PC-3 (cell line): ENCODE data around the gene PARD6B.

ENCODE experiments used
- EZH2 ChIP-seq: fragments of 300-600 bp; sonication (generic); IDR thresholded peaks from one replicate; pipeline ENCODE4 v1.6.1; 2017; ENCODE audit warnings: antibody characterized with exemption, mild to moderate bottlenecking, low read length; ENCODE audit not compliant: unreplicated experiment
- TF ChIP-seq, protein P1 (sequence below): fragments of 300-600 bp; sonication (generic); conservative IDR thresholded peaks from 2 replicates; pipeline ENCODE4 v1.5.1; 2017; ENCODE audit warnings: antibody characterized with exemption, low read depth, mild to moderate bottlenecking, low read length

DNA sequence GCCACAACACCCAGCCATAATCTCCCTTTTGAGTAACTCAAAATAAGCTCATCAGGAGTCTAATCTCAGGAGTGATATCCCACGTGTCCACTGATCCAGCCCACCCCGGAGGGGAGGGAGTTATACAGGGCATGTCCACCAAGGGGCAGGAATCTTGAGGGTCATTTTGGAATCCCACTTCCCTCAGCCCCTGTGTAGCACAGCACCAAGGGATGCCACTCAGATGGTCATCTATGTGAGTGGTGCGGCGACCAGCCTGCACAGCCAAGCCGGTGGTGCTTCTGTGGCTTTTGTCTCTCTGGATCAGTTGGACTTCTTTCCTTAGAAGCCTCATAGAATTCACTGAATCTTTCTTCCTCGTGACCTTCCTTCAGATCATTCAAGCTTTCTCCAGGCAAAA lies 52.5 kb downstream of the PARD6B start:
- TF ChIP-seq, protein P1, sequence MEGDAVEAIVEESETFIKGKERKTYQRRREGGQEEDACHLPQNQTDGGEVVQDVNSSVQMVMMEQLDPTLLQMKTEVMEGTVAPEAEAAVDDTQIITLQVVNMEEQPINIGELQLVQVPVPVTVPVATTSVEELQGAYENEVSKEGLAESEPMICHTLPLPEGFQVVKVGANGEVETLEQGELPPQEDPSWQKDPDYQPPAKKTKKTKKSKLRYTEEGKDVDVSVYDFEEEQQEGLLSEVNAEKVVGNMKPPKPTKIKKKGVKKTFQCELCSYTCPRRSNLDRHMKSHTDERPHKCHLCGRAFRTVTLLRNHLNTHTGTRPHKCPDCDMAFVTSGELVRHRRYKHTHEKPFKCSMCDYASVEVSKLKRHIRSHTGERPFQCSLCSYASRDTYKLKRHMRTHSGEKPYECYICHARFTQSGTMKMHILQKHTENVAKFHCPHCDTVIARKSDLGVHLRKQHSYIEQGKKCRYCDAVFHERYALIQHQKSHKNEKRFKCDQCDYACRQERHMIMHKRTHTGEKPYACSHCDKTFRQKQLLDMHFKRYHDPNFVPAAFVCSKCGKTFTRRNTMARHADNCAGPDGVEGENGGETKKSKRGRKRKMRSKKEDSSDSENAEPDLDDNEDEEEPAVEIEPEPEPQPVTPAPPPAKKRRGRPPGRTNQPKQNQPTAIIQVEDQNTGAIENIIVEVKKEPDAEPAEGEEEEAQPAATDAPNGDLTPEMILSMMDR = no peak
- TF ChIP-seq EZH2 = no peak
